Osteocyte (in vitro differentiated cells): ENCODE measurements around the gene PFDN2. TPM values are rescaled to one million over a fixed set of nuclear protein-coding genes. Genes with fewer than 3 reads are reported as not detected.
"Not testable (repeated sequence)": the region's sequence is repeated elsewhere in the genome, so short reads cannot be mapped to it uniquely, and the experiment has no call there.

ENCODE experiments used
- DNase-seq: peaks from one replicate; pipeline ENCODE4 v3.0.0; 2021; ENCODE audit warnings: mixed read lengths; ENCODE audit not compliant: unreplicated experiment; ENCODE audit errors: extremely low spot score
- H3K27ac Mint-ChIP-seq: one replicate; pipeline ENCODE4 v1.8.0; 2021; ENCODE audit warnings: mild to moderate bottlenecking, mixed read lengths; ENCODE audit not compliant: unreplicated experiment
- H3K27me3 Mint-ChIP-seq: one replicate; pipeline ENCODE4 v1.8.0; 2021; ENCODE audit warnings: mixed read lengths; ENCODE audit not compliant: unreplicated experiment
- H3K36me3 Mint-ChIP-seq: one replicate; pipeline ENCODE4 v1.8.0; 2021; ENCODE audit warnings: mixed read lengths; ENCODE audit not compliant: unreplicated experiment
- H3K4me1 Mint-ChIP-seq: one replicate; pipeline ENCODE4 v1.8.0; 2021; ENCODE audit warnings: mixed read lengths; ENCODE audit not compliant: unreplicated experiment
- H3K4me3 Mint-ChIP-seq: one replicate; pipeline ENCODE4 v1.8.0; 2021; ENCODE audit warnings: mild to moderate bottlenecking, moderate library complexity, mixed read lengths; ENCODE audit not compliant: unreplicated experiment
- H3K9me3 Mint-ChIP-seq: one replicate; pipeline ENCODE4 v1.8.0; 2021; ENCODE audit warnings: mixed read lengths; ENCODE audit not compliant: unreplicated experiment
- CTCF ChIP-seq: fragments of 200-600 bp; sonication (generic); IDR thresholded peaks from 2 replicates; pipeline ENCODE4 v1.5.0; 2021; ENCODE audit warnings: antibody characterized with exemption, mild to moderate bottlenecking, moderate library complexity
- total RNA-seq: library from RNA; stranded (reverse); gene quantifications from 2 replicates; pipeline ENCODE4 v1.2.1, GENCODE V29; 2021

The PFDN2 gene
- total RNA-seq, 1 donor from 2014 or later, result 48.9 TPM

DNA sequence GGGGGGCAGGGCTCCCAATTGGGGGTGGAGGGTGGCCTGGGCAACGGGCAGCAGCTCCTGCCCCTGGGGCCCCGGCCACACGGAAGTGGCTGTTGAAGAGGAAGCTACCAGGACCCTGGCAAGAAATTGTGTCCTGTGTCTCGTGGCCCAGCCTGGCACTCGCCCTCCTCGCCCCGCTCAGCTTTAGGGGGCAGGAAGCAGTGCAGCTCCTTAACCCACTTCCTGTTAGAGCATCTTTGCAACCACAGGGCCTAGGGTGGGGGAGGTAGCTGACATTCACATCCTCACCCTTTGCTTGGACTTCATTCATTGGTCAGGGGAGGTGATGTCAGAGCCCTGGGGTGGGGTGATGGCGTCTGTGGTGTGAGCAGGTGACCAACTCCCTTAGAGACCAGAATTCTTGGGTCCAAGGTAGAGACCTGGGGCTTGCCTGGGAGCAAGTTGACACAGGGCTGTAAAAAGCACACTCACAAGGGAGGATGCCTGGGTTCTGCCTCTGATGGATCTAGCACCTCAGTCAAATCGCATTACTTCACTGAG, 48.0 kb downstream of the PFDN2 start, which contains the start of gene ARHGAP30:
TSS of gene ARHGAP30 (minus strand) at position 161 of the 540 bp plus-strand sequence. CDS start 267 bp downstream, outside the sequence.
- no peak for DNase-seq
- TF ChIP-seq CTCF, result no peak
- no peaks in the 10 kb centered on the region for H3K36me3 Mint-ChIP-seq
- H3K4me3 Mint-ChIP-seq, result no peak within 1 kb of the TSS
- no peaks in the 10 kb centered on the region for H3K9me3 Mint-ChIP-seq
- H3K27ac Mint-ChIP-seq, result no peak within 1 kb of the TSS
- peaks cover 7% of the 10 kb centered on the region for H3K27me3 Mint-ChIP-seq
- no peaks in the 10 kb centered on the region for H3K4me1 Mint-ChIP-seq

- Mint-ChIP-seq H3K4me1 (no peaks in the 10 kb centered on the region), H3K36me3 (no peaks in the 10 kb centered on the region), H3K27ac (no peak overlapping the region), H3K4me3 (no peak overlapping the region), H3K9me3 (no peaks in the 10 kb centered on the region), H3K27me3 (peaks cover 12% of the 10 kb centered on the region)
- DNase-seq, result no peak
- TF ChIP-seq CTCF, result no peak
Measured at GRCh38 chr1:161069241-161069640, 48.6 kb downstream of the PFDN2 start.

DNA sequence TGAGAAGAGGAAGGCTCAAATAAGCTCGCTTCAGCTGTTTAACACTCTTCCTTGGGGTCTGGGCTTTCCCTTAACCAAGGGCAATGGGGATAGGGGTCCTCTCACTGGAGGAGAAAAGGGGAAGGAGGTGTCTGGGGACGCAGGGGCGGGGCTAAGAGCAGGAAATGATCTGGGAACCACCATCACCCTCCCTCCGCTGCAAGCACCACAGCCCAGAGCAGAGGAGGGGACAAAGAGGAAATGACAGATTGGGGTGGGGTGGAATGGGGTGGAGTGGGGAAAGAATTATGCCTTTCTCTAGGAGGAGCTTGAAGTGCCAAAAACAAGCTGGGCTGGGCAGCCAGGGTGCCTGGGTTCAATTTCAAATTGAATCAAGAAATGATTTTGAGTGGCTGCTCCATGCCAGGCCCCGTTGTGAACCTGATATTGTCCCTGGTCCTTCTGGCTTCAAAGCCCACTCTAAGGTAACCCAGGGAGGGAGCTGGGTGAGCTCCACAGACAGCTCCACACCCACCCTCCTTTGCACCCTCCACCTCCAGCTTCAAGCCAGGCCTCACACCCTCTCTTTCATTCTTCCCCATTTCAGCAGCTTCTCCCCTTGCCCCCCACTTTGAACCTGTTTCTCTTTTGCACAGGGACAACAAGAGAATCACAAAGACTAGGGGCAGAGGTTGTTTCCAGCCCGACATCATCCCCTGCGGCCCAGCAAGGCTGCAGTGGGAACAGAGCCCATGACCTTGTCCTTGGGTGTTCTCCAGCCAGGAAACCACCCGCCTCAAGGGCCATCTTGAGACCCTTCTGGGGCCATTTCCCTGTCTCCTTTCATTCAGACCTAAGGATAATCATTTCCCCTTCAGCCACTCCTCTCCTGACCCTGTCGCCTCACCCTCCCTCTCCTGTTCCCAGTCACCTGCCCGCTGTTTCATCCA, 49.3 kb downstream of the PFDN2 start:
- H3K4me3 Mint-ChIP-seq, result no peak overlapping the region

DNA sequence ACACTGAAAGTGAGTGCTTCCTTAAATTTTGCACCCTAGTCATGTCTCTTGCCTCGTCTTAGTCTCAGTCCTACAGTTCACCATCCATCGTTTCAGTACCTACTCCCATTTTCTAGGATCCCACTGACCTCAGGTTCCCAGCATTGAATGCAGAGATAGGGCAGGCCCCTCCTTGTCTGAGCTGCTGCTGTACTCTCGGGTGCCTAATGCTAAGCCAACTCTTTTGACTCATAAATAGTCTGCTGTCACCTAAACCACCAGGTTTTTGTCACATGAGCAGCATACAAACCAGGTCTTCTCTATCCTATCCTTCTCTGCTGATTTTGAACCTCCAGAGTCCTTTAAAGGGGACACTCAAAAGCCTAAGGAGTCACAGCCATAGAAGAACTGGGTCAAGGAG, 51.1 kb downstream of the PFDN2 start:
- no peak overlapping the region for H3K27ac Mint-ChIP-seq
- no peaks in the 10 kb centered on the region for H3K4me1 Mint-ChIP-seq
- H3K4me3 Mint-ChIP-seq, result no peak overlapping the region

More for the DNA sequence above, 49.3 kb downstream of the PFDN2 start:
- Mint-ChIP-seq H3K27me3 (peaks cover 19% of the 10 kb centered on the region), H3K9me3 (no peaks in the 10 kb centered on the region), H3K36me3 (no peaks in the 10 kb centered on the region), H3K4me1 (no peaks in the 10 kb centered on the region), H3K27ac (no peak overlapping the region)
- DNase-seq, result no peak
- no peak for TF ChIP-seq CTCF

DNA sequence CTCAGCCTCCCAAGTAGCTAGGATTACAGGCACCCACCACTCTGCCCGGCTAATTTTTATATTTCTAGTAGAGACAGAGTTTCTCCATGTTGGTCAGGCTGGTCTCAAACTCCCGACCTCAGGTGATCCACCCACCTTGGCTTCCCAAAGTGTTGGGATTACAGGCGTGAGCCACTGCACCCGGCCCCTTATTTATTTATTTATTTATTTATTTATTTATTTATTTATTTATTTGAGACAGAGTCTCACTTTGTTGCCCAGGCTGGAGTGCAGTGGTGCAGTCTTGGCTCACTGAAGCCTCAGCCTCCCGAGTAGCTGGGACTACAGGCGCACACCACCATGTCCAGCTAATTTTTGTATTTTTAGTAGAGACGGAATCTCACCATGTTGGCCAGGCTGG, 52.2 kb downstream of the PFDN2 start:
- peaks cover 29% of the 10 kb centered on the region for H3K27me3 Mint-ChIP-seq
- not testable (repeated sequence) for H3K9me3 Mint-ChIP-seq, H3K4me1 Mint-ChIP-seq, DNase-seq, H3K36me3 Mint-ChIP-seq, H3K4me3 Mint-ChIP-seq, H3K27ac Mint-ChIP-seq

More for the DNA sequence above, 51.1 kb downstream of the PFDN2 start:
- no peaks in the 10 kb centered on the region for H3K36me3 Mint-ChIP-seq
- TF ChIP-seq CTCF, result no peak
- H3K9me3 Mint-ChIP-seq, result no peaks in the 10 kb centered on the region
- DNase-seq, result no peak
- H3K27me3 Mint-ChIP-seq, result peaks cover 29% of the 10 kb centered on the region

DNA sequence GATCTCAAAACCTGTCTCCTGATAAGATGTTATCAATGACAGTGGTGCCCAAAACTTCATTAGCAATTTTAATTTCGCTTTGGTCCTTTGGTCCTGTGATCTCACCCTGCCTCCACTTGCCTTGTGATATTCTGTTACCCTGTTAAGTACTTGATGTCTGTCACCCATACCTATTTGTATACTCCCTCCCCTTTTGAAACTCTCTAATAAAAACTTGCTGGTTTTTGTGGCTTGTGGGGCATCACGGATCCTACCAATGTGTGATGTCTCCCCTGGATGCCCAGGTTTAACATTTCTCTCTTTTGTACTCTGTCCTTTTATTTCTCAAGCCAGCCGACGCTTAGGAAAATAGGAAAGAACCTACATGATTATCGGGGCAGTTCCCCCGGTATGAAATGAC, 53.9 kb downstream of the PFDN2 start:
- not testable (repeated sequence) for DNase-seq, H3K9me3 Mint-ChIP-seq, H3K27ac Mint-ChIP-seq, H3K4me1 Mint-ChIP-seq, H3K36me3 Mint-ChIP-seq, H3K4me3 Mint-ChIP-seq
- peaks cover 37% of the 10 kb centered on the region for H3K27me3 Mint-ChIP-seq
